Measurements from ENCODE around the gene SCLY.

The SCLY gene

GRCh38 chr2:238124488-238125126 is 63.8 kb downstream of the SCLY start:
- DNase-seq (ENCODE audit: low read depth in 2 of 3, low spot score in 1 of 3) = no peak

- DNase-seq (ENCODE audit: low read depth in 2 of 3, low spot score in 1 of 3) = no peak
These were observed 64.5 kb downstream of the SCLY start for GRCh38 chr2:238125127-238125885.

GRCh38 chr2:238126338-238126737 is 65.5 kb downstream of the SCLY start:
- DNase-seq (ENCODE audit: low read depth in 2 of 3, low spot score in 1 of 3) = no peak

- DNase-seq (ENCODE audit: low read depth in 2 of 3, low spot score in 1 of 3) = no peak
These were observed 66.0 kb downstream of the SCLY start for GRCh38 chr2:238126775-238127164.

GRCh38 chr2:238127165-238128060 is 66.6 kb downstream of the SCLY start:
- no peak for DNase-seq (ENCODE audit: low read depth in 2 of 3, low spot score in 1 of 3)

- DNase-seq (ENCODE audit: low read depth in 2 of 3, low spot score in 1 of 3) = no peak
These were observed 67.2 kb downstream of the SCLY start for GRCh38 chr2:238128061-238128440.

- DNase-seq (ENCODE audit: low read depth in 2 of 3, low spot score in 1 of 3) = no peak
These were observed 67.8 kb downstream of the SCLY start for GRCh38 chr2:238128534-238129001.

- no peak for DNase-seq (ENCODE audit: low read depth in 2 of 3, low spot score in 1 of 3)
These were observed 68.6 kb downstream of the SCLY start for GRCh38 chr2:238129166-238130010.

GRCh38 chr2:238130111-238130695 is 69.4 kb downstream of the SCLY start:
- DNase-seq (ENCODE audit: low read depth in 2 of 3, low spot score in 1 of 3) = no peak

- no peak for DNase-seq (ENCODE audit: low read depth in 2 of 3, low spot score in 1 of 3)
These were observed 70.2 kb downstream of the SCLY start for GRCh38 chr2:238130696-238131628.

- DNase-seq (ENCODE audit: low read depth in 2 of 3, low spot score in 1 of 3) = no peak
These were observed 71.1 kb downstream of the SCLY start for GRCh38 chr2:238131761-238132462.

GRCh38 chr2:238132463-238133450 is 72.0 kb downstream of the SCLY start:
- DNase-seq (ENCODE audit: low read depth in 2 of 3, low spot score in 1 of 3) = no peak

GRCh38 chr2:238133499-238134392 is 72.9 kb downstream of the SCLY start:
- no peak for DNase-seq (ENCODE audit: low read depth in 2 of 3, low spot score in 1 of 3)

GRCh38 chr2:238134393-238134785 is 73.6 kb downstream of the SCLY start:
- no peak for DNase-seq (ENCODE audit: low read depth in 2 of 3, low spot score in 1 of 3)

GRCh38 chr2:238135601-238136150 is 74.9 kb downstream of the SCLY start:
- no peak for DNase-seq (ENCODE audit: low read depth in 2 of 3, low spot score in 1 of 3)

GRCh38 chr2:238136820-238137537 is 76.2 kb downstream of the SCLY start:
- DNase-seq (ENCODE audit: low read depth in 2 of 3, low spot score in 1 of 3) = no peak

Measured in stimulated activated CD4-positive, alpha-beta T cell treated with anti-CD3 and anti-CD28 coated beads, Interleukin-12 subunit alpha, Interleukin-12 subunit beta, amount 100 ng/mL, for 48 hours (primary cell).